ENCODE results near the gene SCAP. TPM values are rescaled to one million over a fixed set of nuclear protein-coding genes. Genes with fewer than 3 reads are reported as not detected.
"Not testable (repeated sequence)": the region's sequence is repeated elsewhere in the genome, so short reads cannot be mapped to it uniquely, and the experiment has no call there.

SCAP gene
- total RNA-seq, 1 experiment from 2014 or later = 115 TPM

GRCh38 chr3:47376393-47376792 lies 99.3 kb downstream of the SCAP start (continued):
- TF ChIP-seq IRF1 (CRISPR knock-in tag; IDR thresholded peaks at IDR 0.05) (no peak), E2F1 (CRISPR knock-in tag; IDR thresholded peaks at IDR 0.05) (no peak), FOXK1 (CRISPR knock-in tag; IDR thresholded peaks at IDR 0.05) (no peak), ELF4 (CRISPR knock-in tag; IDR thresholded peaks at IDR 0.05; ENCODE audit: low read depth) (no peak), SP1 (CRISPR knock-in tag; conservative IDR thresholded peaks at IDR 0.05) (no peak), CBFB (CRISPR knock-in tag; IDR thresholded peaks at IDR 0.05; ENCODE audit: low read depth) (no peak), PRRX2 (CRISPR knock-in tag; IDR thresholded peaks at IDR 0.05) (no peak), TCF7 (CRISPR knock-in tag; IDR thresholded peaks at IDR 0.05; ENCODE audit: low read depth) (no peak)

GRCh38 chr3:47374587-47374986 lies 101.2 kb downstream of the SCAP start:
- Mint-ChIP-seq H3K27me3 (ENCODE audit: low read depth) (no peaks in the 10 kb centered on the region; the same call in 1 of the 2 replicates), H3K4me3 (no peak overlapping the region), H3K9me3 (no peaks in the 10 kb centered on the region), H3K27ac (no peak overlapping the region), H3K4me1 (peaks cover 11% of the 10 kb centered on the region), H3K36me3 (no peaks in the 10 kb centered on the region)
- ChIA-PET CTCF (no interaction called here), POLR2A (no interaction called here)
- TF ChIP-seq NFE2L1 (CRISPR knock-in tag; IDR thresholded peaks at IDR 0.05) (no peak), ZNF121 (CRISPR knock-in tag; IDR thresholded peaks at IDR 0.05) (0 out of 2 replicates have a peak, but pooled peaks have one; percentile 55)
- no peak for ATAC-seq
- DNase-seq (ENCODE audit: low spot score) = no peak

GRCh38 chr3:47370887-47371697 lies 104.6 kb downstream of the SCAP start:
- ChIA-PET POLR2A (interaction anchor here (0.6 kb wide), 2 partner anchors 74 to 177 kb away, joined by 3 to 4 read pairs; no protein-coding TSS in a partner anchor), CTCF (interaction anchor here (0.5 to 2.5 kb wide), 53 partner anchors 8 to 1457 kb away, joined by 3 to 37 read pairs (median 4); partner anchors contain the start of genes PTPN23 and SETD2)
- Mint-ChIP-seq H3K4me3 (no peak overlapping the region; the same call in 1 of the 2 replicates), H3K27me3 (ENCODE audit: low read depth) (no peaks in the 10 kb centered on the region; the same call in 1 of the 2 replicates), H3K4me1 (peaks cover 9% of the 10 kb centered on the region), H3K27ac (no peak overlapping the region), H3K36me3 (no peaks in the 10 kb centered on the region), H3K9me3 (no peaks in the 10 kb centered on the region)
- DNase-seq (ENCODE audit: low spot score) (peak; percentile 57), ATAC-seq (peak; percentile 91)
- TF ChIP-seq ATF2 (CRISPR knock-in tag; IDR thresholded peaks at IDR 0.05; ENCODE audit: borderline replicate concordance, low read depth) = no peak
- TF ChIP-seq TEAD1 (CRISPR knock-in tag; IDR thresholded peaks at IDR 0.05) = no peak
- TF ChIP-seq CTCF (IDR thresholded peaks at IDR 0.05) = peak; percentile 52; the same call in 1 of the 2 replicates
- no peak for TF ChIP-seq ZNF232 (CRISPR knock-in tag; IDR thresholded peaks at IDR 0.05)

- not testable (repeated sequence) for H3K4me3 Mint-ChIP-seq; H3K27me3 Mint-ChIP-seq (ENCODE audit: low read depth); H3K27ac Mint-ChIP-seq; H3K36me3 Mint-ChIP-seq; H3K4me1 Mint-ChIP-seq; ATAC-seq; DNase-seq (ENCODE audit: low spot score); H3K9me3 Mint-ChIP-seq
- POLR2A ChIA-PET = interaction anchor here (0.6 kb wide), 1 partner anchor 176 kb away, joined by 3 read pairs; no protein-coding TSS in a partner anchor
- CTCF ChIA-PET = interaction anchor here (0.5 to 2.5 kb wide), 10 partner anchors 10 to 521 kb away, joined by 3 to 37 read pairs (median 4); partner anchors contain the start of gene PTPN23
Measured at GRCh38 chr3:47370020-47370419, 105.7 kb downstream of the SCAP start.
